Measurements from ENCODE around the gene RNF115. TPM values are rescaled to one million over a fixed set of nuclear protein-coding genes. Genes with fewer than 3 reads are reported as not detected.
A peak's percentile ranks its signal among the peaks of the same experiment; 100 is the strongest.
"Not testable (repeated sequence)": the region's sequence is repeated elsewhere in the genome, so short reads cannot be mapped to it uniquely, and the experiment has no call there.

Gene RNF115
- total RNA-seq, 1 experiment from 2014 or later = 23.8 TPM

DNA sequence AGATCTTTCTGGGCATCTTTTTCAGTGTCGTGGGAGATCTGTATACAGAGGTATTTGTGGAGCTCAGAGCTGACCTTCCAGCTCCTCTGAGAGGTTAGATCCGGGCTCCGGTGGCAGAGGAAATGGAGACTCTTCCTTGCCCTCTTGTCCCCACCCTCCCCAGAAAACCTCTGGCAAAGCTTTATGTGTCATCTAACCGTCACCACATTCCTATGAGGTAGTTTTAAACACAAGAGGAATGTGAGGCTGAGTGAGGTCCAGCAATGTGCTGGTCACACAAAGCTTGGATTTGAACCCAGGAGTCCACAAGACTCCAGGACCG lies 103.4 kb downstream of the RNF115 start:
- Histone ChIP-seq H3K27me3 (replicated peaks) (no peaks in the 10 kb centered on the region), H3K27ac (peak overlapping the region; percentile 97), H3K36me3 (no peaks in the 10 kb centered on the region), H3K9me3 (replicated peaks) (no peaks in the 10 kb centered on the region), H3K4me1 (replicated peaks) (peaks cover 27% of the 10 kb centered on the region), H3K4me3 (peak overlapping the region; percentile 22)
- DNase-seq (ENCODE audit: low read depth in 1 of 2, low spot score in 2 of 2) = peak; percentile 85 to 92

DNA sequence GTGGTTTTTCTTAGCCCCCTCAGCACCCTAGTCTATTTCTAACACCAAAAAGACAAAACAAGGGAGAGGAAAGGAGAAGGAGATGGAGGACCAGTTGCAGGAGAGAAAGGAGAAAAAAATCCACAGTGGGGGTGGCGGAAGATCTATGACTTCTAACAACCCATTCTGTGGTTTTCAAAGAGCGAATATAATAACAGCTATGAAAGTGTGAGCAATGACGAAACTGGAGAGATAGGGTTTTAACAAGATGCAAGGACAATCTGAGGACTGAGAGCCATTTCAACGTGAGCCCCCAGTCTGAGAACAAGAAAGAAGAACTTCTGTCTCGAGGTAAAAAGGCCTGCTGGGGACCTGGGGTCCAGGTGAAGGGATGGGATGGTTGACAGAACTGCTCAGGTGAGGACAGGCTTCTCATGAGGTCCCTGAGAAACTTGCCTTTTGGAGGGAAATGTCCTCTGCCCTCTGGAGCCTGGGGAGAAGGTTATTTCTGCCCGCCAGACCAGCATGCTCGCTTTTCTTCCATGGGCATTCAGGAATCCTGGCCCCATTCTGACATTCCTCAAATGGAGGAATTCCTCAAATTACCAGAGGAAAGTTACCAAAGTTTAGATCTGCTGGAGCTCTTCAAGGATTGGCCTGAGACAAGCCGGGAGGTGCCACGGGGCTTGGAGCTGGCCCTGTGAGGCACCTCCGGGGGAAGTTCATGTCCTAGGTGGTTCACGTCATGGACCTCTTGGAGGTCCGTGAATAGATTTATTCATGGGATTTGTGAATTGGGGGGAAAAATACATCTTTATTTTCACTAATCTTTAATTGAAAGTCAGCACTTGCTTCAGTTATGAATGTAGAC lies 104.4 kb downstream of the RNF115 start, which contains the start of gene CD160:
Gene CD160 (plus strand): TSS at position 270 of the 850 bp plus-strand sequence. CDS start 8,829 bp downstream, outside the sequence.
- no peaks in the 10 kb centered on the region for H3K27me3 ChIP-seq (replicated peaks)
- H3K4me1 ChIP-seq (replicated peaks) = peaks cover 27% of the 10 kb centered on the region
- H3K9me3 ChIP-seq (replicated peaks) = no peaks in the 10 kb centered on the region
- H3K4me3 ChIP-seq = no peak within 1 kb of the TSS
- H3K36me3 ChIP-seq = no peaks in the 10 kb centered on the region
- H3K27ac ChIP-seq = peak within 1 kb of the TSS; percentile 97
- DNase-seq (ENCODE audit: low read depth in 1 of 2, low spot score in 2 of 2) = no peak

DNA sequence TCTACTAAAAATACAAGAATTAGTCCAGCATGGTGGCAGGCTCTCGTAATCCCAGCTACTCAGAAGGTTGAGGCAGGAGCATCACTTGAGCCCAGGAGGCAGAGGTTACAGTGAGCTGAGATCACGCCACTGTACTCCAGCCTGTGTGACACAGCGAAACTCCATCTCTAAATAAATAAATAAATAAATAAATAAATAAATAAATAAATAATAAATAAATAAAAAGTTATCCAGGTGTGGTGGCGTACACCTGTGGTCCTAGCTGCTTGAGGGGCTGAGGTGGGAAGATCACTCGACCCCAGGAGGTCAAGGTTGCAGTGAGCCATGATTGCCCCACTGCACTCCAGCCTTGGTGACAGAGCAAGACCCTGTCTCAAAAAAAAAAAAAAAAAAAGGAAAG lies 105.4 kb downstream of the RNF115 start:
- H3K4me1 ChIP-seq (replicated peaks) = peaks cover 27% of the 10 kb centered on the region
- H3K4me3 ChIP-seq; H3K27me3 ChIP-seq (replicated peaks); H3K36me3 ChIP-seq; DNase-seq (ENCODE audit: low read depth in 1 of 2, low spot score in 2 of 2); H3K9me3 ChIP-seq (replicated peaks); H3K27ac ChIP-seq: not testable (repeated sequence)

DNA sequence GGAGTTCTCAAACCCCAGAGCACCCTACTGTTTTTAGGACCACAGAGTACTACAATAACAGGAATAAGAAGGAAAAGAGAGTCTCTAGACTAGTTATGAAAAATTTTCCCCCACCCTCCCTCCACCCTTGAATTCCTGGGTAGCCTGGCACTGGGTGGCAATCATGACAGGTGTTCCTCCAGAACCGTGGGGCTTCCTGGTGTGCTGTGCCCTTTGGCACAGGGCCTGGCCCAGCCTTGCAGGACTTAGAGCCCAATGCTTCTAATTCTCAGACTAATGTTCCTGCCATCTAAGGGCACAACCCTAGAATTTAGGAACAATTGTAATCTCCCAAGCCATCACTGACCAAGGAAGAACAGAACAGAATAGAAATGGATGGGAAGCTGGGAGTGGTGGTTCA lies 106.1 kb downstream of the RNF115 start:
- no peak for DNase-seq (ENCODE audit: low read depth in 1 of 2, low spot score in 2 of 2)
- H3K27me3 ChIP-seq (replicated peaks) = no peaks in the 10 kb centered on the region
- H3K27ac ChIP-seq = no peak overlapping the region
- H3K4me1 ChIP-seq (replicated peaks) = peaks cover 27% of the 10 kb centered on the region
- H3K36me3 ChIP-seq = no peaks in the 10 kb centered on the region
- no peak overlapping the region for H3K4me3 ChIP-seq
- H3K9me3 ChIP-seq (replicated peaks) = no peaks in the 10 kb centered on the region

DNA sequence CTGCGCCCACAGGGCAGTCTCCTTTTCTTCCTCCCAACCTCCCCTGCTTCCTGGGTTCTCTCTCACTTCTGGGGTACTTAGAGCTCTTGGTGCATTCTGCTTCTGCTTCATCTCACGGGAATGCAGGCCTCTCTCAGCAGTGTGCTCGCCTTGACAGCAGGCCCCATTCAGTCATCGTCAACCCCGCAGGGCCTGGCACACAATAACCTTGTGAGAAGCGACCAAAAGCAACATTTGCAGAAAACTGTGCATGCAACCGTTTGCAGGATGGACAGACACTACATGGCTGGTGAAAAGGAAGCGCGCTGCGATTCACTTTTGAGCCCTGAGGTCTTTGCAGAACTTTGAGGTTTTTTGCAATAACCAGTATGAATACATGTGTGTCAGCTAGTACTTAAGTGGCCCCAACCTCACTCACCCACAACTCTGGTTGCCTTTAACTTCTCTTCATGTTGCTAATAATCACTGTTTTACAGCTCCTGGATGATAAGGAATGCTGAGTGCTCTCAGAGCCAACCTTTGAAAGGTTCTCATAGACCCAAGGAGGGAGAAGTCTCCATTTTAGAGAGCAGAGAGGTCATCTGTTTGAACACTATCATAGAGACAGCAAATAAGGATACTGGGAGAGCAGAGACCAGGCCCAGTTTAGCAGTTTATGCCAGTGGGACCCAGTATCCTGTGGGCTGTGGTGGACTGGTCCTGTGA lies 107.1 kb downstream of the RNF115 start:
- no peak overlapping the region for H3K27ac ChIP-seq
- H3K4me1 ChIP-seq (replicated peaks) = peaks cover 27% of the 10 kb centered on the region
- no peak for DNase-seq (ENCODE audit: low read depth in 1 of 2, low spot score in 2 of 2)
- H3K4me3 ChIP-seq = no peak overlapping the region
- no peaks in the 10 kb centered on the region for H3K27me3 ChIP-seq (replicated peaks)
- no peaks in the 10 kb centered on the region for H3K36me3 ChIP-seq
- no peaks in the 10 kb centered on the region for H3K9me3 ChIP-seq (replicated peaks)

DNA sequence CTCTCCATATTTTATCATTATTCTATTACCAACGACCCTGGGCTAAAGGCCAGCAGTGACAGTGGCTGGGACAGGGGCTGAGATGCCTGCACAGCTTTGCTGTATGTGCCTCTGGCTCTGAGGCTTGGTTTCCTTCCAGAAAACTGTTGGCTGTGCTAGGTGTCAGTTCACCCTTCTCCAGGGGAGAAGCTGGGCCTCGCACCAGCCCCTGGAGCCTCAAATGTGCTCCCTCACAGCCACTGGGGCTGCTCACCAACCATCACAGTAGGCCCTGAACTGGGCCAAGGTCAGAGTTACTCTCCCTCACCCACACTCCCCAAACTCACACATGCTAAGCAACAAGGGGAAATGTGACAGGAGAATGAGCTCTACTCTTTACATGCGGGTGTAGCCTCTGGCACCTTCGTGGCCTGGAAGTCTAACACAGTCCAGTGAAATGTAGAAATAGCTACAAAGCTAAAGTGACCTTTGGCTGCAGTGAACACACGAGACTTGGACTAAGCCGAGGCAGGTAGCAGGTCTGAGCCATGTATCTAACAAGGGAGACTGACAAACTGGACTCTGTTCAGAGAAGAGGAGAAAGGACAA lies 109.3 kb downstream of the RNF115 start:
- no peak for DNase-seq (ENCODE audit: low read depth in 1 of 2, low spot score in 2 of 2)
- no peaks in the 10 kb centered on the region for H3K36me3 ChIP-seq
- peaks cover 5% of the 10 kb centered on the region for H3K4me1 ChIP-seq (replicated peaks)
- no peaks in the 10 kb centered on the region for H3K9me3 ChIP-seq (replicated peaks)
- no peaks in the 10 kb centered on the region for H3K27me3 ChIP-seq (replicated peaks)
- no peak overlapping the region for H3K27ac ChIP-seq
- no peak overlapping the region for H3K4me3 ChIP-seq

DNA sequence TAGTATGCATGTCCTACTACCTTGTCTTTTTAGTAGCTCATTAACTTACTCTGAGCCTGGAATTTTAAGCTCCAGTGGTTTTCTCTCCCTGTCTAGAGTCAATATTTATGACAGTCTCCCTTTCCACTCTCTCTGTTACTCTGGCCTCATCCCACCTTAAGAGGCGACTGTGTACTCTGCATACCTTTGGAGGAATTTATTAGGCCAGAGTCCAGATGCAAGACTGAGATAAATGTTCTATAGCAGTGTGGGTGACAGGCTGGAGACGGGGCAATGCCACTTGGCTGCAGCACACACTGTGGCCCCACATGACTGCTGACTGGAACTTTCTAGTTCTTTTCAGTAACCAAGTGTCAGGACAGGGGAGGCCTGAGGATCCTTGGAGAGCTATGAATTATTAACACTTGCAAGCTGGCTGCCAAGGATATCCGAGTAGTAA lies 112.7 kb downstream of the RNF115 start:
- H3K4me3 ChIP-seq = no peak overlapping the region
- no peak for DNase-seq (ENCODE audit: low read depth in 1 of 2, low spot score in 2 of 2)

DNA sequence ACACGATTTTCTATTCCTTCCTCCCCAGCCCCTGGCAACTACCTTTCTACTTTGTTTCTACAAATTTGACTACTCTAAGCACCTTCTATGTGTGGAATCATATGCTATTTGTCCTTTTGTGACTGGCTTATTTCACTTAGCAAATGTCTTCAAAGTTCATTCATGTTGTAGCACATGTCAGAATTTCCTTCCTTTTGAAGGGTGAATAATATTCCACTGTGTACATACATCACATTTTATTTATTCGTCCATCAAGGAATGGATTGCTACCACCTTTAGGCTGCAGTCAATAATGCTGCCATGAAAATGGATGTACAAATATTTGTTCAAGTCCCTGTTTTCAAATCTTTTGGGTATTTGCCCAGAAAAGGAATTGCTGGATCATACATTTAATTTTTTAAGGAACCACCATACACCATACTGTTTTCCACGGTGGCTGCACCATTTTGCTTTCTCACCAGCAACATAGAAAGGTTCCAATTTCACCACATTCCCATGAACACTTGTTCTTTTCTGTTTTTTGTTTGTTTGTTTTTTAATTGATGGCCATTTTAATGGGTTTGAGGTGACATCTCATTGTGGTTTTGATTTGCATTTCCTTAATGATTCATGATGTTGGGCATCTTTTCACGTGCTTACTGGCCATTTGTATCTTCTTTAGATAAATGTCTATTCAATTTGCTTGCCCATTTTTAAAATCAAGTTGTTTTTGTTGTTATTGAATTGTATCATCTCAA lies 113.4 kb downstream of the RNF115 start:
- Histone ChIP-seq H3K4me3 (no peak overlapping the region), H3K4me1 (replicated peaks) (peaks cover 30% of the 10 kb centered on the region), H3K27me3 (replicated peaks) (no peaks in the 10 kb centered on the region), H3K9me3 (replicated peaks) (no peaks in the 10 kb centered on the region), H3K36me3 (no peaks in the 10 kb centered on the region), H3K27ac (no peak overlapping the region)
- DNase-seq (ENCODE audit: low read depth in 1 of 2, low spot score in 2 of 2) = no peak

More for the DNA sequence above, 112.7 kb downstream of the RNF115 start:
- H3K27me3 ChIP-seq (replicated peaks) = no peaks in the 10 kb centered on the region
- H3K27ac ChIP-seq = no peak overlapping the region
- H3K36me3 ChIP-seq = no peaks in the 10 kb centered on the region
- H3K4me1 ChIP-seq (replicated peaks) = peaks cover 22% of the 10 kb centered on the region
- H3K9me3 ChIP-seq (replicated peaks) = no peaks in the 10 kb centered on the region

DNA sequence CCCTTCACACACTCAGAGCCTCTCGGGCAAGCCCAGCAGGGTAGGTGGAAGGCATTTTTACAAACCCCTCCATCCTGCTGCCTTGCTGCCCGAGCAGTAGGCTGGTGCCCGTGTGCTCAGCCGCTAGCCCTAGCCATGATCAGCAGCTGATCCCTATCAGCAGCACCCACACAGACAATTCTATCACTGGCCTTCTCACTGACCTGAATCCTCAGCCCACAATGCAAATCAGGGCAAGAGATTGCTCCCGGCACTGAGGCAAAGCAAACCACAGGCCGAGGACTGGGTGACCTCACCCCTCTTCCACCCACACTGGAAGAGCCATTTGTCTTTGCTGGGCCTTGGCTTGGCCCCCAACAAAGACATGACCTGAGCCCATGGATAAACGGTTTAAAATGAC lies 115.8 kb downstream of the RNF115 start:
- Histone ChIP-seq H3K4me1 (replicated peaks) (peaks cover 33% of the 10 kb centered on the region), H3K36me3 (no peaks in the 10 kb centered on the region), H3K9me3 (replicated peaks) (no peaks in the 10 kb centered on the region), H3K4me3 (no peak overlapping the region), H3K27me3 (replicated peaks) (no peaks in the 10 kb centered on the region), H3K27ac (no peak overlapping the region)
- no peak for DNase-seq (ENCODE audit: low read depth in 1 of 2, low spot score in 2 of 2)

DNA sequence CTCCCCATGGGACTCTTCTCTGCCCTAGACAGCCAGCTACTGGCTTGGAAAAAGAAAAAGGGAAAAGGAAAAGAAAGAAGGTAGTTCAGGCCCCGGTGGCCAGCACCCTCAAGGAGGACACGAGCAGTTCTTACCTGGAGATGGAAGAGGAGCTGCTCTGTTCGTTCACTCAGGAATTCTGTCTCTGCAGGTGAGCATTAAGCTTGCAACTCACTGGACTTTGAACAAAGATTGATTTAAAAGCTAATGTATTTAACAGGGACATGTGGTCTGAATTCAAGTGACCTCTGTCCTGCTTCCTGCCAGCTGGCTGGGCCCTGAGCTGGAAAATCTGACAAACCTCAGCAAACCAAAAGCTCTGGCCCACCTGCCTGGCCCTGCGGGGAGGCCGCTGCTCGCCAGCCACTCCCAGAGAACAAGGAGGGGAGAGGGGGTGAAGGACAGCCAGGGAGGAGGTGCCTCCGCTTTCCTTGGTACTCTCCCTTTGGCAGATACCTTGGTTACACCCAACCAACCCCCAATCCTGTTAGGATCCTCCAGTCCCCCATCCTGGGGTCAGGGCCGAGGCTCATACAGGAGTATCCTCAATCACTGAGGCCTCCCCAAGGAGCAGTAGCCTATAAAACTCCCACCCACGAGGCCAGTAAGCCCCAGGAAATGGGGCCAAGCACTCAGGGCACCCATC lies 116.6 kb downstream of the RNF115 start, which contains the start of gene PDZK1:
Gene PDZK1 (minus strand): TSS at position 186 of the 685 bp plus-strand sequence. CDS start 19,347 bp downstream, outside the sequence.
- Histone ChIP-seq H3K36me3 (no peaks in the 10 kb centered on the region), H3K9me3 (replicated peaks) (no peaks in the 10 kb centered on the region), H3K27ac (peak within 1 kb of the TSS; percentile 80), H3K4me3 (no peak within 1 kb of the TSS), H3K27me3 (replicated peaks) (no peaks in the 10 kb centered on the region), H3K4me1 (replicated peaks) (peaks cover 33% of the 10 kb centered on the region)
- no peak for DNase-seq (ENCODE audit: low read depth in 1 of 2, low spot score in 2 of 2)

DNA sequence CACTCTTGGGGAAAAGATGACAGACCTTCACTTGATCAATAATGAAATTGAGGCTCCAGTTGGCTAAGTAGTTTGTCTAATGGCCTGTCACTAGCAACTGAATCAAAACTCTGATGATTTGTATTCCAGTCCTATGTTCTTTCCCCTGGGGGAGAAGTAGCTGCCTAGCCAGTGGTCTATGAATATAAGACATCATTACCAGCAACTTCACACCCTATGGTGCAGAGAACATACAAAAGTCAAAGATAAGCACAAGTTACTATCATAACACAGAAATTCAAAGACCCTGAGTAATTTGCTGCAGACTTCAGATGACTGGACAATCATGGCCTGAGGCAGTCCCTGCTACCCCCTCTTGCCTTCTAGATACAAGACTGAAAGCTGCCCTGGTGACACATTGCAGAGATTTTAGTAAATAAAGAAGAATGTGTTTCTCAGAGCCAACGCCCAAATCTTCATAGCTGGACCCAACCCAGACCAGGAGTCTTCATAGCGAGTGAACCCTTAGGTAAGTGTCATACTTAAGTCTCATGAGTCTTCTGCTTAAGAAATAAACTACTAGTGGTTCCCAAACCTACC lies 117.7 kb downstream of the RNF115 start:
- Histone ChIP-seq H3K27me3 (replicated peaks) (no peaks in the 10 kb centered on the region), H3K4me3 (no peak overlapping the region), H3K36me3 (no peaks in the 10 kb centered on the region), H3K27ac (peak overlapping the region; percentile 80), H3K9me3 (replicated peaks) (no peaks in the 10 kb centered on the region), H3K4me1 (replicated peaks) (peaks cover 38% of the 10 kb centered on the region)
- DNase-seq (ENCODE audit: low read depth in 1 of 2, low spot score in 2 of 2) = peak; percentile 84 to 90

DNA sequence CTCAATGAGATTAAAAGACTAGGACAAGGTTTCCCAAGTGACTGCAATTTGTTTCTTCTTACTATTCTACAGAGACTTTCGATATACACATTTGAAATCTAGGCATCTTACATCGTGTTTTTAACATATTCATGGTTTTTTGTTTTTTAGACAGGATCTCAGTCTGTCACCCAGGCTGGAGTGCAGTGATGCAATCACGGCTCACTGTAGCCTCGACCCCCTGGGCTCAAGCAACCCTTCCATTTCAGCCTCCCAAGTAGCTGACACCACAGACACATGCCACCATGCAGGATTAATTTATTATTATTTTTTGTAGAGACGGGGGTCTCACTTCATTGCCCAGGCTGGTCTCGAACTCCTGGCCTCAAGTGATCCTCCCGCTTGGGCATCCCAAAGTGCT lies 118.3 kb downstream of the RNF115 start:
- no peak overlapping the region for H3K4me3 ChIP-seq
- no peak for DNase-seq (ENCODE audit: low read depth in 1 of 2, low spot score in 2 of 2)
- H3K27me3 ChIP-seq (replicated peaks) = no peaks in the 10 kb centered on the region
- H3K4me1 ChIP-seq (replicated peaks) = peaks cover 41% of the 10 kb centered on the region
- no peaks in the 10 kb centered on the region for H3K9me3 ChIP-seq (replicated peaks)
- H3K36me3 ChIP-seq = no peaks in the 10 kb centered on the region
- peak overlapping the region; percentile 80; the same call in 1 of the 2 replicates for H3K27ac ChIP-seq

DNA sequence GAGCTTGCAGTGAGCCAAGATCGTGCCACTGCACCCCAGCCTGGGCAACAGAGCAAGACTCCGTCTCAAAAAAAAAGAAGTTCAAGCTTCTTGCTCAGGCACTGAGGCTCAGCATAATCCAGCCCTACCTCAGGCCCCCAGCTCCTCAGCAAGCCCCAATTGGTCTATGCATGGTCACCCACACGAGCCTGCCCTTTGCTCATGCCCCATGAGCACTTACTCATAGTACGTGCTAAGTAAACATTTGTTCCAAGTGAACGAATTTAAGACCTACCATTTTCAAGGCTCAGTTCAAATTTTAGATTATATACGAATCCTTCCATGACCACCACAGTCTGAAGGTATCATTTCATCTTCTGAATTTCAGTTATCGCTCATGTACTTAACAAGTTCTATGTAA lies 121.1 kb downstream of the RNF115 start:
- Histone ChIP-seq H3K36me3 (no peaks in the 10 kb centered on the region), H3K27ac (no peak overlapping the region), H3K9me3 (replicated peaks) (no peaks in the 10 kb centered on the region), H3K4me3 (no peak overlapping the region), H3K4me1 (replicated peaks) (peaks cover 35% of the 10 kb centered on the region), H3K27me3 (replicated peaks) (no peaks in the 10 kb centered on the region)
- no peak for DNase-seq (ENCODE audit: low read depth in 1 of 2, low spot score in 2 of 2)
